Fibroblast of skin of left biceps (primary cell): Measurements from ENCODE around the gene FSTL1.
"Not testable (repeated sequence)": the region's sequence is repeated elsewhere in the genome, so short reads cannot be mapped to it uniquely, and the experiment has no call there.

Experiments
- DNase-seq, 2 experiments: peaks; one replicate each; pipeline ENCODE4 v3.0.0-alpha.2; 2013; ENCODE audit warnings: low read depth in 2 of 2

The FSTL1 gene

DNA sequence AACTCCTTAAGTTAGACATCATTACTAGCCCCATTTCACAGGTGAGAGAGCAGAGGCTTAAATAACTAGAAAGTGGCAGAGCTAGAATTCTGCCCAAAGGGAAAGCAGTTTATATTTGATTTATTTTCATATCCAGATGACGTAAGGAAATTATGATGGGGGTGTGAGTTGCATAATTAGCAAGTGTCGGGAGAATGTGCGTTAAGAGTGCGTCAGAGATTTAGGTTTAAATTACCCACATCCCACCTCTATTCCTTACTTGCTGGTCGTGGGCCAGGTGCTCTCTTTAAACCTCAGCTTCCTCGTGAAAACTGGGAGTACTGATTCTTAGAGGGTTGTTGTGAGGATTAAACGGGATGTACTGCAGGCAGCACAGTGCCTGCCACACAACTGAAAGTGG, 32.3 kb downstream of the FSTL1 start:
- DNase-seq, result no peak

DNA sequence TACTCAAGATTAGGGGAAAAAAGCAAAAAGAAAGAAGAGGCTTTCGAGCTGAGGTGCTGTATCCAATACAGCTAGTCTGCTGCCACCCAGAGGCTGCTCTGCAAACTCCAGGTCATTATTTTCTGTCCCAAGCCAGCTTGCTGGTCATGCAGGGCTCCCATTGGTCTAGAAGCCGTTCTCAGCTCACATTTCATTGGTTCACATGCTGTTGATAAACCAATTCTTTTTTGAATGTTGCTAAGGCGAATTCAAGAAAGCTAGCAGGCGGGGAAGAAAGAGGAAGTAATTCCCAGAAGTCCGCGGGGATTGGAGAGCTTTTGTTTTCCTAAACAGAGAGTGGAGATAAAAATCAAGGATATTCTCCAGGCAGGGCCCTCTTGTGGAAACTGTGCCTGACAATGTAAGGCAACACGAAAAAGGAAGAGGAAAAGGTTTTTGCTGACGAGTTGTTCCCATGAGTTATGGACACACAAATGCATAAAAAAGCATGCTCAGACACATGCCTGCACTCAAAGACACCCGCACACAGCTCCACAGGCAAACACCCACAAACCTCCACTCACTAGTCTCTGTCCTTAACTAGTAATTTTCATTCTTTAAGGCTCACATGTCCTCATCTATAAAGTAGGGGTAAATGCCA, 33.4 kb downstream of the FSTL1 start:
- peak; percentile 86 to 87 for DNase-seq

DNA sequence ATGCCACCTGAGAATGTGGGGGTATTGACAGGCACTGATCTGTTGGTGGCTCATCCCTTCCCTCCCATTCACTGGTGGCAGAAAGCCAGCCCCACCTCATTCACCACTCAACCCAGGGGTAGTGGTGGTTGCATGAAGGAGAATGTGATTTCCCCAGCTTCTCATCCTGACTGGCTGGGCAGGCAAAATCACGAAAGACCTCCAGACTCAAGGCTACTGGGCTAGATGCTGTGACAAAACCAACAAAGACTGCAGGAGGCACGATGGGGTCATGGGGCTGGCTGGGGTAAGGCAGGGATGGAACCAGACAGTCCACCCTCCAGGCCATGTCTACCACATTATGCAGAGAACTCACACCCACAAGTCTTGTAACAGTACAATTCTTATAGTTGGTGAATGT, 33.9 kb downstream of the FSTL1 start:
- DNase-seq, result no peak

DNA sequence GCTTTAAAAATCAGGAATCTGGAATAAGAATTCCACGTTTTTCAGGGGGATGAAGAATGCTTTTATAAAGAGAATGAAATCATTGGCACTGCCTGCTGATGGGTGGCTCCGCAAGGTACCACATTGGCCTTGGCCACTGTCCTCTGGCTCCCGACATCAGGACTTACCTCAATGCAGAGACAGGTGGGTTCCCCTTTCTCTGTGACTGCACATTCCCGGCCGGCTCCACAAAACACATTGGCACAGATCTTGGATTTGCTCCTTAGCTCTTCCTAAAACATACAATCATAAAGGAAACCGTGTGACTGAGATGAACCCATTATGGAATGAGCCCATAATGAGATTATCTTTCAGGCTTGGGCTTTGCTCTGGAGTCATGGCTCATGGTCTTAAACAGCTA, 35.0 kb downstream of the FSTL1 start:
- DNase-seq, result no peak

DNA sequence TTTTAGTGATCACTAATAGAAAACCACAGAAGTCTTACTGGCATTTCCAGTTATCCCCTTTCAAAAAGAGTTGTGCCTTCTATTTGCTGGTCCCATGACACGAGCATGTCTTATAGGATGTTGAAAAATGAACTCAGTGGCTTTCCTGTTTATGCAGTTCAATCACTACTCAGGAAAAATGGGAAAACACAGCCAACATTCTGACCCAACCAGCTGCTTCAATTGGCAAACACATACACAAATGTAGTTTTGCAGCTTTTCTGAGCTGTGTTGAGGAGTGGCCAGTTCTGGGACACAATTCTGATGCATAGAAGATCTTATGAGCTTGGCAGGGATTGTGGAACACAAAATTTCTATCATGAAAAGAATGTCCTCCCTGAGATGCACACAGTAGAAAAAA, 40.3 kb downstream of the FSTL1 start:
- no peak for DNase-seq

DNA sequence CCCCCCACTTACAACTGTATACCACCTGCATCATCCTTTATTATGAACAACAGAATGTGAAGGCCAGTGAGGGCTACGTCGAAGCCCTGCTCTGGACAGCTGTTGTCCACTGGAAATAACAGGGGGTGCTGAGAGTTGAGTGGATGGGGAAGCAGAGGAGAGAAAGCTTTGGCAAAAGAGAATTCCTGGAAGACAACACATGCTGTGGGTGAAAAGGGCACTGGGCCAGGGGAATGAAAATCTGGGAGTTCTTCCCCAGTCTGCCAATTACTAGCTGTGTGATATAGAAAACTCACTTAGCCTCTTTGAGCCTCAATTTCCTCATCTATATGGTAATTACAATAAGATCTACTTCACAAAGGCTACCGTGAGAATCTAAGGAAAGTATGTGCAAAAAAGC, 40.7 kb downstream of the FSTL1 start:
- DNase-seq, result no peak

DNA sequence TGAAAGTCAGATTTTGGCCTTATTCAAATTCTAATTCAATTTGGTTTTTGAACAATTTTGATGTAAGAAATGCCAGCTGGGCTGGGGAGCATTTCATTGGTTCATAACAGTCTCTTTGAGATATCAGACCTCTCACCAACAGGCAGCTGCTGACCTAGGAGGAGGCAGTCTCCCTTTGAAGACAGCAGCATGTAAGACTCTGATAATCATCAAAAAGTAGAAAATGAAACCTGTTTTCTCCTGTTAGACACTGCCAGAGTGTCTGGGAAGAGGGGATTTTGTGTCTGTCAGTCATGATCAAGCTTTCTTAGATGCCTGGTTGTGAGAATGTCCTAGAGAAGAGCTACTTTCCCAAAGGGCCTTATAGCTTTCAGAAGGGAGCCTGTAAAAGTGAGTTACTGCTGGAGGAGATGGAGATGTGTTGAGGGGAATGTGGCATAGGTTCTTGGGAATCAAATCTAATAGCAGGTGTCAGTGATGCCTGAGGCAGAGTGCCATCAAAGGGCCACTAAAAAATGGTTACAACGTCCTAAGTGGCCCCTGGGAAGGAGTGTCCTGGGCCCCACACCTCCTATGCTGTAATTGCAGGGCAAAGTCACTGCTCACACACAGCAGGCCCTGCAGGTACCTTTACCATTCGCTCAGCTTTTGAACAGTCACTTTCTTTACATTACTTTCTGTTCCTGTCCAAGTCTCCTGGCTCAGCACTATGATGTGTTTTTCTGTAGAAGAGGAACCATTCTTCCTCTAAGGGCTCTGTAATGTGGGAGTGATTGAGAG, 43.1 kb downstream of the FSTL1 start:
- DNase-seq, result no peak

DNA sequence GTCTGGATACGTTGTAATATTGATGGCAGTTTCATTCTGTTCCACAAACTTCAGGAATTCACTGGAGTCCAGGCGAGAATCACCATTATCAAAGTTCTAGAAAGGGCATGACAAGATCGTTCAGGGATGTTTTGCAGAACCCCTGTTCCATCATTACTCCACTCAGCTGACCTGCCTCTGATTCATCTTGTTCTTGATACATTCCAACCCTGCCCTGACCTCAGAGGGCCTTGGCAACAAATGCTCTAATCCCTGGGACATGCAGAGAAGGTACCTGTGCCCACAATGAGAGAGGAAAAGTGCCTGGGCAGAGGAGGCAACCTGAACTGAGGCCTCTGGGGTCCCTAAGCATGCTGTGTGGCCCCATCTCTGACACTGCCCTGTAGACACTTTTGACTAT, 45.9 kb downstream of the FSTL1 start:
- no peak for DNase-seq

DNA sequence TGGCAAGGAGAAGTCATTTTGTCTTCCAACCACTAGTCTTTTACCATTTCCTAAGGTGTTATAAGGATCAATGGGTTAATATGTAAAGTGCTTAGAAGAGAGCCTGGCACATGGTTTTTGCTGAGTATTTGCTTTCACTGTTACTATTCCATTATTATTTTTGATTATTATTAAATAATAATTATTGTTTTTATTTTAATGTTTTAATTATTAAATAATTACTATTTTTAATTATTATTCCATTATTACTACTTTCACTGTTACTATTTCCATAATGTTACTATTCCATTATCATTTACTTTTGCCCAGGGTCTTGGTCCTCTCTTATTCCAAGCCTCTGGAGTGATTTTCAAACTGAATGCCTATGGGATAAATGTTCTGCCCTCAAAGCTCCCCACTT, 48.5 kb downstream of the FSTL1 start:
- no peak for DNase-seq

DNA sequence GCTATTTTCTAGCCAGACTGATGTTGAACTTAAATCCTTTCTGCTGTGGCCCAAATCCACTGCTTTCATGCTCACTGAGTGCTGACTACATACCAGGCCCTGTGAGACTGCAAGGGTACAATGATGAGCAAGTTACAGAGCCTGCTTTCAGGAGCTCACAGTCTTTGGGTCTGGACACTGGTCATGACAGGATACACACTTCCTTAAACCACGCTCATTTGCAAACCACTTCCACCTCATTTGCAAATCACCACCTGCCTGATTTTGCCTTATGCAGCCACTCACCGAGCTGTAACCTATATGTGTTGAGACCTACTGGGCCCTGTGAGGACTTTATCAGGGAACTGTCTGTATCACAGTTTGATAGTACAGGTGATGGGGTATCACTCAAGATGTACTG, 51.4 kb downstream of the FSTL1 start:
- DNase-seq, result no peak

DNA sequence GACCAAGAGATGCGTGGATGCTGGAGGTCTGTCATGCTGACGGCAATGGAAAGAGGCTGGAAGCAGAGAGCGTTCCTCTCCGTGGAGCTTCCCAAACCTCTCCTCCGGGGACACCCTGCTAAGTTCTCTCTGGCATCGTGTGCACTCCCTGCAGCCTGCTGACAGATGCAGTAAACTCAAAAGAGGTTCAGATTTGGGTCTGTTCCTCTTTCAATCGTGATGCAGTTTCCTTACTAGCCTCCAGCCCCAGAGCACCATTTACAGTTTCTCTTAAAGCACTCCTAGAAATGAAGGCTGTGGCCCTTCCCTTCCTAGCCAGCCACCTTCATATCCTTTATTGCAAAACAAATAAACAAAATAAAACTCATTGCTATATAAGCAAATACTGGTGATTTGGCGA, 54.3 kb downstream of the FSTL1 start:
- DNase-seq, result no peak

DNA sequence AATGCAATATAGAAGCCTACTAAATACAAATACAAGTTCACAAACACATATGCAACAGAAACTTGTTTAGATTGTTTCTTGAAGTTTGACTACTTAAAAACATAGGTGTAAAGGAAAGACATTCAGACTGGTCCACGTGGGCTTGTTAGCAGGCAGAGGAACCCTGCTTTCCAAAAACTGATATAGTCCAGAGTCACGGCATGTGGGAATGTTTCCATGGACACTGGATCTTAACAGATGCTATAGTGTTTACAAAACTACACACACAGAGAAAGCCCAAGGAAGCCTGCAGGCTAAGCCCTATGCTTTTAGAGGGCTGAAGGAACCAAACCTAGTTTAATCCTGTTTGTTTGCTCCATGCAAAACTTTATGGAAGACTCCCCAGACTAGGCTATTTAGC, 56.4 kb downstream of the FSTL1 start:
- DNase-seq, result no peak

DNA sequence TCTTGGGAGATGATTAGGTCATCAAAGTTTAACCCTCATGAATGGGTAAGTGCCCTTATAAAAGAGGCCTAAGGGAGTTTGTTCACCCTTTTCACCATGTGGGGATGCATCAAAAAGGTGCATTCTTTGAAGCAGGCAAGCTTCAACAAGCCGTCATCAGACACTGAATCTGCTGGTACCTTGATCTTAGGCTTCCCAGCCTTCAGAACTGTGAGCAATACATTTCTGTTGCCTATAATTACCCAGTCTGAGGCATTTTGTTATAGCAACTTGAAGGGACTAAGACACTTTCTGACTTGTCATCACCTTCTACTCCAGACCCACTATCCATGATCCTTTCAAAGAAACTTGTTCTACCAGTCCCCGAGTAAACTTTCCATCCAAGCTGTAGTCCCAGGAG, 57.0 kb downstream of the FSTL1 start:
- DNase-seq, result no peak

DNA sequence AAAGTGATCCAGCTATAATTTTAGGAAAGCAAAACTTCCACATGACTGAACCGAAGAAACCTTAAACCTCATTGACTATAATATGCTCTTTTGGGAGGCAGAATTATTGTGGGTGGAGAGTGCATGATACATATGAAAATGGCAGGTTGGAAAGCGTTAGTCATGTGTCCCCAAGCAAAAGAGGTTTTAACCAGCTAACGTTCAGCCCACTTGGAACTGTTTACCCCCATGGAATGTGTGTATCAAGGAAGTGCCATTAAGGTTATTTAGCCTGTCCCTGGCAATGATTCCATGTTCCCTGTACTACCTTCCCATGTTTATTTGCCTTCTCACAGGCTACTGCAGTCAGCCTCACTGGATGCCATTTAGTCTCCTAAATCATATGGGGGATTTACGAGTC, 57.5 kb downstream of the FSTL1 start:
- DNase-seq, result no peak

DNA sequence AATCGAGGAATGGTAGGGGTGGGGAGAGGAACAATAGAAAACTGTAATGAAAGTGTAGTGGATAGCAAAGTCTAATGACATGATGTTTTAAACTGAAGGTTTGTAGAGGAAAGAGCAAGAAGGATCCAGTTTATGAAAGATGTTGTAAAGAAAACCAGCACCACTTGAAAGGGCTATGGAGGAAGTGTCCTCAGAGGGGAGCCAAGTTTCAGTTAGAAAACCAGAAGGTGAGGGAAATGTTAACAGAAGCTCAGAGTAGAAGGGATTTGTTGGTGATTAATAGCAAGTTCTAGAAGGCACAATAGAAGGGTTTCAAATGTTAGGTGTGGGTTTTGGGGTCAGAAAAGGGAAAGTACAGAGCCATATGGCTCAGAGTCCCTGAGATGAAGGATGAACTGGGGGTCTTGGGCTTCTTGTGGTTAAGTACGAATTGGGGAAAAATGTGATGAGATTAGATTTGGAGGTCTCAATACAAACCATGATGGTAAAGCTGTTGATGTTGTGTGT, 67.8 kb downstream of the FSTL1 start:
- DNase-seq, result no peak

DNA sequence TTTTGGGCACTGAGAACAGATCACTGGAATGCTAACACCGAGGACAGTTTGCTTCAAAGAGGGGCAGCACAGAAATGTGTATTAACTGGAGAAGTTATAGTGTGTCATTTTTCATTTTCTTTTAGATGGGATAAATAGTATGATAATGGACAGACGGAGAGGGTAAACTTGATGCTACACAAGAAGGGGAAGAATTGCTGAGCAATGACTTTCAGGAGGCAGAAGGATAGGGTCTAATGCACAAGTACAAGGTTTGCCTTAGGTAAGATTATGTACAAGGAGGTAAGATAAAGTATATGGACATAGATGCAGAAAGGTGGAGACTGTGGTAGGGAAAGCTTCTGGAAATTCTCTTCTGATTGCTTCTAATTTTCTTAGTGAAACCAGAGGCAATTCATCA, 69.3 kb downstream of the FSTL1 start:
- DNase-seq, result no peak

DNA sequence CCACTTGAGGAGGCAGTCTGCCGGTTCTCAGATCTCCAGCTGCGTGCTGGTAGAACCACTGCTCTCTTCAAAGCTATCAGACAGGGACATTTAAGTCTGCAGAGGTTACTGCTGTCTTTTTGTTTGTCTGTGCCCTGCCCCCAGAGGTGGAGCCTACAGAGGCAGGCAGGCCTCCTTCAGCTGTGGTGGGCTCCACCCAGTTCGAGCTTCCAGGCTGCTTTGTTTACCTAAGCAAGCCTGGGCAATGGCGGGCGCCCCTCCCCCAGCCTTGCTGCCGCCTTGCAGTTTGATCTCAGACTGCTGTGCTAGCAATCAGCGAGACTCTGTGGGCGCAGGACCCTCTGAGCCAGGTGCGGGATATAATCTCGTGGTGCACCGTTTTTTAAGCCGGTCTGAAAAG, 72.8 kb downstream of the FSTL1 start:
- DNase-seq, result not testable (repeated sequence)

DNA sequence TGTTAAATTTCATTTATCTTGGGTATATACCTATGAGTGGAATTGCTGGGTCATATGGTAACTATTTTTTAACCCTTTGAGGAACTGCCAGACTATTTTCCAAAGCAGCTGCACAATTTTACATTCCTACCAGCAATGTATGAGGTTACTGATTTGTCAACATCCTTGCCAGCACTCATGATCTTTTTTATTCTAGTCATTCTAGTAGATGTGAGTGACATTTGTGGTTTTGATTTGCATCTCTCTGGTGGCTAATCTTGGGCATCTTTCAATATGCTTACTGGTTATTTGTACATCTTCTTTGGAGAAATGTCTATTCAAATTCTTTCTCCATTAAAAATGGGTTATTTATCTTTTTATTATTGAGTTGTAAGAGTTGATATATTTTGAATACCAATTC, 80.3 kb downstream of the FSTL1 start:
- no peak for DNase-seq

DNA sequence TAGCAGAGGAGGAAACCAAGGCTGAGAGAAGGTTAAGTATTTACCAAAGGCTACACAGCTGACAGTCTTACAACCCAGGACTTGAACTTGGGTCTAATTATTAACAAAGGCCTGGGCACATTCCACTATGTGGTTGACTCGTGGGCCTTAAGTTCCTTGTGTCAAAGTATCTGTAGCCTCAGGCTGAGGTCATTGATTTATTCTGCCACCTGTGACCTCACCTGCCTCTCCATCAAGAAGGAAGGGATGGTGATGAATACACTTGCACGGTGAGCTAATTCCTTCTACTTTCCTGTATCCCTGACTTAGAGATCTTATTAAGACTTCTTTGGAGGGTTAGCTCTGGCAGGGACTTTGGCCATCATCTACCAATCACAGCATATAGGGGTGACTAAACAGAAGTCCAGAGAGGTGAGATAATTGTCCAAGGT, 81.7 kb downstream of the FSTL1 start:
- no peak for DNase-seq

DNA sequence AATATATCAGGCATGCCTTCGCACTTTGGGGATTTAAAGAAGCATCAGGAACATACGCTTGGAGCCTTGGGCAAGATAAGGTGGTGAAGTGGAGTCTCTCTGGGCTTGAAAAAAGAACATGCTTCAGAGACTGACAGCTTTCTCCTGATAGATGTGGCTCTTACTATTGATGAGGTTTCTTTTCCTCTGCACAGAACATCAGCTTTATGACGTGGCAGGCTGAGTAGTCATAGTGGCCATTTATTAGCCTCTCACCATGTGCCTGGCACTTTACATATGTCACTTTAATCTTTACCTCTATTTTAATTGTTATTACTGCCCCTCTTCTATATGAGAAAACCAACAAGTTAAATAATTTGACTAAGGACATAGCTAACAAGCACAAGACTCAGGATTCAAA, 82.6 kb downstream of the FSTL1 start:
- DNase-seq, result no peak

DNA sequence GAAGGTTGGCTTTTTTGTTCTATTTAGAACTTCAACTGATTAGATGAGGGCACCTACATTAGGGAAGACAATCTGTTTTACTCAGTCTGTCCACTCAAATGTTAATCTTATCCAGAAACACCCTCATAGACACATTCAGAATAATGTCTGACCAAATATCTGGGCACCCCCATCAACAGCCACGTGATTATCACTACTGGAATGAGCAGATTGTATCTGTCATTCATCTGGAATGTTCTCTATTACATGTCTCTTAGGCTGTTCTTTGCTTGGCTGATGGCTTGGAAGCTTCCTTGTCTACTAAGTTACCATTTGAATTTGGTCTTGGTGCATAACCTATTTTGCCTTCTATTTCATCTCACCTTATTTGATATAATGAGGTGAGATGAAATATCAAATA, 86.0 kb downstream of the FSTL1 start:
- no peak for DNase-seq

DNA sequence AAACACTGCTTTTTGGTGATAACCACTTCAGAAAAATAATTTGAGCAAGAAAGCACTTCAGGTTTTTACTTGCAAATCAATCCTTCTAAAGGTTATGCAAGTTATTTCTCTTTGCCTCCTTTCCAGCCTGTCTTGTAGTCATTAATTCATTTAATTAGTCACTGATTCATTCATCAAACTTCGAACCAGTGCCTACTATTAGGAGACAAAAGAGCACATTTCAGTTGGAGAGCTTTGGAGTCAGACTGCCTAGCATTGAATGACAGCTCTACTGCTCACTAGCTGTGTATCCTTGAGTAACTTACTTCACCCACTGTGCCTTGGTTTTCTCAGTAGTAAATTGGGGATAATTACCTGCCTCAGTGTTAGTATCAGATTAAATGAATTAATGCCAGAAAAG, 86.7 kb downstream of the FSTL1 start:
- no peak for DNase-seq

DNA sequence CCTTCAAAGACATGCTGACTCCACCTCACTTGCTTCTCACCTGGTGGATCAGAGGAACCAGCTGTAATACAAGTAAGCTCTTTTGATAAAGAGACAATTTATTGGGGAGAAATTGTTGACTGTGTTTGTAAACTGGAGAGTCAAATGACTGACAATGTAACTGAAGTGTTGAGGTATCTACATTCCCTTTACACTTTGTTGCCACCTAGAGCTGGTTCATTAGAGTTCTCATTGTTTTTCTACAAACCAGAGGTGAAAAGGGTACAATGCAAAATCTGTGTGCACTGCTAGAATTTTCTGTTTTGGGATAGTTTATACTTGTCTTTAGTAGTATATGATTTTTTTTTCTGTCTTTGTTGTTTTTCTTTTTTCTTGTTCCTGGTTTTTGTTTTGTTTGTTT, 93.0 kb downstream of the FSTL1 start:
- no peak for DNase-seq

DNA sequence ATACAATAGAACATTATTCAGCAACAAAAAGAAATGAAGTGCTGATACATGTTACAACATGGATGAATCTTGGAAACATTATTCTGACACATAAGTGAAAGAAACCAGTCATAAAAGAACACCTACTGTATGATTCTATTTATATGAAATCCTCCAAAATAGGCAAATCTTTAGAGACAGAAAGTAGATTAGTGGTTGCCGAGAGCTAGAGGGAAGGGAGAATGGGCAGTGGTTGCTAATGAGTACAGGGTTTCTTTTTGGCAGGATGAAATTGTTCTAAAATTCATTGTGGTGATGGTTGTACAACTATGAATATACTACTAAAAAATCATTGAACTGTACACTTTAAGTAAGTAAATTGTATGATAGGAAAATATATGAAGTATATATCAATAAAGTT, 95.3 kb downstream of the FSTL1 start:
- no peak for DNase-seq
